Measurements from ENCODE around the gene TRIP13.

The TRIP13 gene

DNA sequence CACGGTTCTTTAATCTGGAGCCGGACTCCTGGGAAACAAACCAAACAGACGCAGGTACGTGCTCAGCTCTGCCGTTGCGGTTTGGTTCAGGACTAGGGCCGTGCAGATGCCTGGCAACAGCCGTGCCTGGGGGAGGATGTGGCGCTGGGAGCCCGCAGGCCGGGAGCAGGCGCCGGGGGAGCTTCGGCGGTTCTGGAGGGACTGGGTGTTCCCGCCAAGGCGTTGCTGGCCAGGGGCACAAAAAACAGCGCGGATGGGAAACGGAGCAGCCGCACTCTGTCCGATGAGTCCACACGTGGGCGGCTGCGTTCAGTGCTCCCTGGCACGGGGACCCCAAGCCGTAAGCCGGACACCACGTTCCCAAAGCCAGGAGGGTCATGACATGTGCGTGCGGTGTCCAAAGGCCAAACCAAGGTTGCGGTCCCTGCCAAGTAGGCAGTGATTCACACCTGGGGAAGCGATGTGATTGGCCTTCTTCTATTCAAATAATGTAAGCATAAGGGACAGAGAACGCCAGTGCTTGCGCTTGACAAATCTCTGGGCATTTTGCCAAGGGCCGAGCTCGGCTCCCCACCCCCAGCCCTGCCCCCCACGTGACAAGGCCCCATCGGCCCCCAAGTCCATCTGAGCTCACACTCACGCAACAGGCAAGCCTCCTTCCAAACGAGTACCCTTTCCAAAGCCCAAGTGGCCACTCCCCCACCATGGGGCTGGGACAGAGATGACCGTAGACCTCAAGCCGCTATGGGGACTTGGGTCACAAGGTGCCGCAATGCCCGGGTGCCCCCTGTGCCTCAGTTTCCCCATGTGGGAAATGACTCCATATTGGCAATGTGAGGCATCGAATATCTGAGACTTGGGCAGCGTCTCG, 66.3 kb downstream of the TRIP13 start:
- no peak for DNase-seq (ENCODE audit: low read depth)
- TF ChIP-seq, protein P1, sequence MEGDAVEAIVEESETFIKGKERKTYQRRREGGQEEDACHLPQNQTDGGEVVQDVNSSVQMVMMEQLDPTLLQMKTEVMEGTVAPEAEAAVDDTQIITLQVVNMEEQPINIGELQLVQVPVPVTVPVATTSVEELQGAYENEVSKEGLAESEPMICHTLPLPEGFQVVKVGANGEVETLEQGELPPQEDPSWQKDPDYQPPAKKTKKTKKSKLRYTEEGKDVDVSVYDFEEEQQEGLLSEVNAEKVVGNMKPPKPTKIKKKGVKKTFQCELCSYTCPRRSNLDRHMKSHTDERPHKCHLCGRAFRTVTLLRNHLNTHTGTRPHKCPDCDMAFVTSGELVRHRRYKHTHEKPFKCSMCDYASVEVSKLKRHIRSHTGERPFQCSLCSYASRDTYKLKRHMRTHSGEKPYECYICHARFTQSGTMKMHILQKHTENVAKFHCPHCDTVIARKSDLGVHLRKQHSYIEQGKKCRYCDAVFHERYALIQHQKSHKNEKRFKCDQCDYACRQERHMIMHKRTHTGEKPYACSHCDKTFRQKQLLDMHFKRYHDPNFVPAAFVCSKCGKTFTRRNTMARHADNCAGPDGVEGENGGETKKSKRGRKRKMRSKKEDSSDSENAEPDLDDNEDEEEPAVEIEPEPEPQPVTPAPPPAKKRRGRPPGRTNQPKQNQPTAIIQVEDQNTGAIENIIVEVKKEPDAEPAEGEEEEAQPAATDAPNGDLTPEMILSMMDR (conservative IDR thresholded peaks at IDR 0.05; ENCODE audit: low read depth, low read length), result no peak
- no peak overlapping the region for H3K4me3 ChIP-seq (ENCODE audit: low read depth, low read length)

DNA sequence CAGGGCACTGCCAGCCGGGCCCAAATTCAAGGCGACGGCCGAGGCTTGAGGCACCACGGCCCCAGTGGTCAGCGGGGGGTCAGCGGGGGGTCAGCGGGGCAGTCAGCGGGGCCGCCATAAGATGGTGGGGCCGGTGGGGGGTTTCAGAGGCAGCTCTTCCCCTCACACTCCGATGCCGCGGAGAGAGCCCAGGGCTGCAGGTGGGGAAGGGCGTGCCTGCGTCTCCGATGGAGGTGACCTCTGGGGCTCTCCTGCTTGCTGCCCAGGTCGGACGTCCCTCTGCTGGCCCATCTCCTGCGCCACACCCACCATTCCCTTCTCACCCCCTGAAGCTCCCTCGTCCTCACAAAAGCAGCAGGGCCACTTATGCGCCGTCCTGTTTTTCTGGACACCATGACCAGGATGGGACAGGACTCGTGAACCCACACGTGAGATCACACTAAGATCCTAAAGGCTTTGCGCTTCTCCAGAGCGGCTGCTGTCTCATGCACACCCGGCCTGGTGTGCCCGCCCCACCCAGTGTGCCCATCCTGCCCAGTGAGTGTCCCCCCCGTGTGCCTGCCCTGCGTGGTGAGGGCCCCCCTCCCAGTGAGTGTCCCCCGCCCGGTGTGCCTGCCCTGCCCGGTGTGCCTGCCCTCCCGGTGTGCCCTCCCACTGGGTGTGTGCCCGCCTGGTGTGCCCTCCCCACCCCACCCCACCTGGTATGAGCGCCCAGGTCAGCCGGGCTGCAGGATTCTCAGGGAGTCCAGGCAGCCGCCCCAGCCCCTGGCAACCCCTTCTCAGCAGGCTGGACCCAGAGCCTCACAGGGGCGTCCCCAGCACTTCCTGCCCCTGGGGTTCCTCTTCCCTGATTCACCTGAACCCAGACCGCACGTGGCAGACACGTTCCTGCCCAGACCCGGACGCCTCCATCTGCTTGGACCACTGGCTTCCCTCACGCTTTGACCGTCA, 67.2 kb downstream of the TRIP13 start:
- TF ChIP-seq, protein P1 (conservative IDR thresholded peaks at IDR 0.05; ENCODE audit: low read depth, low read length), result no peak
- no peak overlapping the region for H3K4me3 ChIP-seq (ENCODE audit: low read depth, low read length)
- DNase-seq (ENCODE audit: low read depth), result no peak

DNA sequence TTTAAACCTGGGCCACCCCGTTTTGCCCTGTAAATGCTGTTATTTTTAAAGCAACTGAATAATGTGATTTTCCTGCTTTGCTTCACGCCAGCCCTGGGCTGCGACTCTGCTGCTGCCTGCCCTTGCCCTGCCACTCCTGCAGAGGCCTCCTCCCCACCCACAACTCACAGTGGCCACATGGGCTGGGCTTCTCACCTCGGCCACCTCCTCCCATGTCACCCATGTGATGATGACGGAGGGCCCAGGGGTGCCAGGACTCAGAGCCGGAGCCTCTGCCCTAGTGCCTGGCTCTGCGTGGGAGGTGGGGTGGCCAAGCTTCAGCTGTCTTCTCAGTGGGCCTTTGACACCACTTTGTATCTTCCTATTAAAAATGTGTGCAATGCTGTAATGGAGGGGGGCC, 67.9 kb downstream of the TRIP13 start:
- TF ChIP-seq, protein P1 (conservative IDR thresholded peaks at IDR 0.05; ENCODE audit: low read depth, low read length), result no peak
- H3K4me3 ChIP-seq (ENCODE audit: low read depth, low read length), result no peak overlapping the region
- no peak for DNase-seq (ENCODE audit: low read depth)

DNA sequence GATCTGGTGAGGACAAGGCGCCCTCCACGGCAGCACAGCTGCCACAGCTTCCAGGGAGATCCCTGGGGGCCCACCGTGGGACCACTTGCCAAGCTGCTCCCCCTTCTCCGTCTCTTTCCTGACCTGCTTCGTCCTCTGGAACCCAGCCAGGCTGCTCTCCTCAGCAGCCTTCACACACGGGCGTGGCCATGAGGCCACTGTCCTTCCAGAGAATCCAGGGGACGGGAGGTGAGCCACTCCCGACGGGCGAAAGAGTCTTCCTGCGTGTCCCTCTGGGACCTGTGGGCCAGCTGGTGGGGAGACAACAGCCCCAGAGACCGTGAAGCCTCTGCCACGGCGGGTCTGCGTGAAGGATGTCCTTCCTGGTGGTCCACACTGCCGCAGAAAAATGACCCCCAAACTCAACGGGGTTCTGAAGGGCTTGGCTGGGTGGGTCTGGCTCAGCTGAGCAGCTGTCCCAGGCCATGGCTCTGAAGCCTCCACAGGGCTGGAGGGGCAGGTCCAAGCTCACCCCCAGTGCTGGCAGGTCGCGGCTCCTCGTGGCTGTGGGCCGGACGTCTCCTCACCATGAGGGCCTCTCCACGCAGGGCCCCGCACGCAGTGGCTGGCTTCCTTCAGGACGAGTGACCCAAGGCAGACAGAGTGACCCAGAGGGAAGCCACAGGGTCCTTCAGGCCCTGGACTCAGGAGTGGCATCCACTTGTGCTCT, 68.5 kb downstream of the TRIP13 start:
- no peak for DNase-seq (ENCODE audit: low read depth)
- TF ChIP-seq, protein P1 (conservative IDR thresholded peaks at IDR 0.05; ENCODE audit: low read depth, low read length), result no peak
- no peak overlapping the region for H3K4me3 ChIP-seq (ENCODE audit: low read depth, low read length)

DNA sequence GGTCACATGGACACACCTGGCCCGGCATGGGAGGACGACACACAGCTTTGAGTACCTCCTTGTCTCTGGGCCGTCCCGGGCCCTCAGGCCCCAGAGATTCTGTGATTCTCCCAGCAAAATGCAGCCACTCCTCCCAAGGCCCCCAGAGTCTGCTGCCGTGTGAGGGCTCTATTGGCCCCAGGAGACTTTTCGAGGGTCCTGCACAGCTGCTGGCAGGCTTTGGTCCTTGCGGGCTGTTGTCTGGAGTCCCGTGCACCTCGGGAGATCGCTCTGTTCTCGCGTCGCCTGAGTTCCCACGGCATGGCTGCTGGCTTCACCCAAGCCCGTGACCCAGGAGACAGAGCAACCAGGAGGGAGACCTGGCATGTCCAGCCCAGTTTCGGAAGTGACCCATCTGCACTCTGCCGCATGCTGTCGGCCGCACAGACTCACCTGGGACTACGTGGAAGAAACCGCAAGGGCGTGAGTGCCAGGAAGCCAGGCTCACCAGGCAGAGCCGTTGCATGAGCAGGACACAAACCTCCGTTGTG, 69.1 kb downstream of the TRIP13 start:
- no peak for DNase-seq (ENCODE audit: low read depth)
- TF ChIP-seq, protein P1 (conservative IDR thresholded peaks at IDR 0.05; ENCODE audit: low read depth, low read length), result no peak
- H3K4me3 ChIP-seq (ENCODE audit: low read depth, low read length), result no peak overlapping the region

DNA sequence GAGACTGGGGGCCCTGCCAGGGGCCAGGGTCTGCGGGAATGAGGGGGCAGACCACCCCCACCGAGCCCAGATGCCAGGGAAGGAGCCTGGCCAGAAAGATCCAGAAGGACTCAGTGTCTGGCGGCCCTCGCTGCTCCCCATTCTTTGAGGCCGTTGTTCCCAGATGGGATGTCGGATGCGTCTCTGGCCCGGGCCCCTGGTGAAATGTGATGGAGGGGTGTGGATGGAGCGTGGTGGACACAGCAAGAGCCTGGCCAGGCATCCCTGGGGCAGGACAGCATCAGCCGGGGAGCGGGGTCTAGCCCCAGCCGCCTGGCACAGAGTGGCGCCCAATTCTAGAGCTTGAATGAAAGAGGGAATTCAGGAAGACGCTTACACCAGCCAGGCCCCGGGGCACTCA, 69.7 kb downstream of the TRIP13 start:
- TF ChIP-seq, protein P1 (conservative IDR thresholded peaks at IDR 0.05; ENCODE audit: low read depth, low read length), result no peak
- no peak for DNase-seq (ENCODE audit: low read depth)
- no peak overlapping the region for H3K4me3 ChIP-seq (ENCODE audit: low read depth, low read length)

Data from choroid plexus epithelial cell (primary cell).